WTC11 (cell line): Measurements from ENCODE around the gene CCT6A.

Source experiments
- CREB1 ChIP-seq: sonication (generic); formaldehyde crosslinking; IDR thresholded peaks from 2 replicates; pipeline ENCODE4 v1.8.0; 2023; ENCODE audit warnings: mild to moderate bottlenecking, missing genetic modification reagents
- CTCF ChIP-seq: fragments of 200-600 bp; IDR thresholded peaks from 2 replicates; pipeline ENCODE4 v1.8.0; 2022; ENCODE audit warnings: antibody characterized with exemption
- FOXJ3 ChIP-seq: sonication (generic); formaldehyde crosslinking; IDR thresholded peaks from 2 replicates; pipeline ENCODE4 v1.9.0; 2021; ENCODE audit warnings: missing genetic modification reagents, mild to moderate bottlenecking, borderline replicate concordance
- HMGXB4 ChIP-seq: sonication (generic); formaldehyde crosslinking; IDR thresholded peaks from 2 replicates; pipeline ENCODE4 v1.8.1; 2023; ENCODE audit warnings: mild to moderate bottlenecking, moderate library complexity, missing genetic modification reagents
- KAT7 ChIP-seq: sonication (generic); formaldehyde crosslinking; IDR thresholded peaks from 2 replicates; pipeline ENCODE4 v1.8.1; 2023; ENCODE audit warnings: missing genetic modification reagents, mild to moderate bottlenecking, borderline replicate concordance
- NFATC4 ChIP-seq: fragments of 250-450 bp; sonication (Bioruptor Pico); IDR thresholded peaks from 2 replicates; pipeline ENCODE4 v1.9.0; 2021; ENCODE audit warnings: mild to moderate bottlenecking
- SP1 ChIP-seq: sonication (generic); formaldehyde crosslinking; conservative IDR thresholded peaks from 2 replicates; pipeline ENCODE4 v1.8.1; 2022; ENCODE audit warnings: missing genetic modification reagents
- STAT6 ChIP-seq: sonication (generic); formaldehyde crosslinking; conservative IDR thresholded peaks from 2 replicates; pipeline ENCODE4 v1.8.1; 2023; ENCODE audit warnings: mild to moderate bottlenecking, low read depth, missing genetic modification reagents, moderate library complexity
- ZNF138 ChIP-seq: sonication (generic); formaldehyde crosslinking; conservative IDR thresholded peaks from 2 replicates; pipeline ENCODE4 v1.8.1; 2022; ENCODE audit warnings: mild to moderate bottlenecking, moderate library complexity, missing genetic modification reagents

- no peak for TF ChIP-seq CREB1 (CRISPR knock-in tag)
- no peak for TF ChIP-seq ZNF138
- no peak for TF ChIP-seq STAT6 (CRISPR knock-in tag)
- no peak for TF ChIP-seq CTCF
- no peak for TF ChIP-seq KAT7
- TF ChIP-seq HMGXB4 (CRISPR knock-in tag) = no peak
- no peak for TF ChIP-seq NFATC4 (CRISPR knock-in tag)
- TF ChIP-seq FOXJ3 (CRISPR knock-in tag) = no peak
- TF ChIP-seq SP1 (CRISPR knock-in tag) = no peak
Measured at GRCh38 chr7:56078196-56078595, 26.6 kb downstream of the CCT6A start.
